HEK293 (cell line): ENCODE results near the gene PDE4D.
A peak's percentile ranks its signal among the peaks of the same experiment; 100 is the strongest.

Experiments
- HIC1 ChIP-seq: fragments of 450-650 bp; formaldehyde crosslinking; IDR thresholded peaks from 2 replicates; pipeline ENCODE4 v1.5.1; 2016; ENCODE audit warnings: missing biosample characterization, missing genetic modification characterization
- HOXA7 ChIP-seq: sonication (generic); formaldehyde crosslinking; IDR thresholded peaks from 2 replicates; pipeline ENCODE4 v1.8.1; 2022; ENCODE audit warnings: missing genetic modification reagents, borderline replicate concordance
- INSM2 ChIP-seq: fragments of 450-650 bp; formaldehyde crosslinking; IDR thresholded peaks from 2 replicates; pipeline ENCODE4 v1.5.1; 2016; ENCODE audit warnings: missing biosample characterization, missing genetic modification characterization
- KLF16 ChIP-seq: fragments of 450-650 bp; formaldehyde crosslinking; IDR thresholded peaks from 2 replicates; pipeline ENCODE4 v1.5.1; 2017; ENCODE audit warnings: missing biosample characterization, missing genetic modification characterization
- REST ChIP-seq: fragments of 450-650 bp; formaldehyde crosslinking; IDR thresholded peaks from 2 replicates; pipeline ENCODE4 v1.5.1; 2016; ENCODE audit warnings: missing biosample characterization, missing genetic modification characterization
- SALL2 ChIP-seq: fragments of 450-650 bp; formaldehyde crosslinking; IDR thresholded peaks from 2 replicates; pipeline ENCODE4 v1.5.0; 2017; ENCODE audit warnings: missing biosample characterization, mild to moderate bottlenecking, missing genetic modification characterization, borderline replicate concordance
- SP7 ChIP-seq: fragments of 450-650 bp; formaldehyde crosslinking; IDR thresholded peaks from 2 replicates; pipeline ENCODE4 v1.5.1; 2016; ENCODE audit warnings: missing biosample characterization, missing genetic modification characterization
- ZBTB6 ChIP-seq: fragments of 450-650 bp; formaldehyde crosslinking; IDR thresholded peaks from 2 replicates; pipeline ENCODE4 v1.5.1; 2017; ENCODE audit warnings: missing biosample characterization, missing genetic modification characterization
- ZIC2 ChIP-seq: fragments of 450-650 bp; formaldehyde crosslinking; IDR thresholded peaks from 2 replicates; pipeline ENCODE4 v1.5.1; 2016; ENCODE audit warnings: missing biosample characterization, missing genetic modification characterization
- ZNF114 ChIP-seq: fragments of 450-650 bp; formaldehyde crosslinking; IDR thresholded peaks from 2 replicates; pipeline ENCODE4 v1.5.0; 2017; ENCODE audit warnings: missing biosample characterization, missing genetic modification characterization
- ZNF148 ChIP-seq: fragments of 450-650 bp; formaldehyde crosslinking; IDR thresholded peaks from 2 replicates; pipeline ENCODE4 v1.5.0; 2017; ENCODE audit warnings: missing biosample characterization, missing genetic modification characterization, borderline replicate concordance
- ZNF169 ChIP-seq: fragments of 450-650 bp; formaldehyde crosslinking; IDR thresholded peaks from 2 replicates; pipeline ENCODE4 v1.5.1; 2016; ENCODE audit warnings: missing biosample characterization, missing genetic modification characterization
- ZNF175 ChIP-seq: fragments of 450-650 bp; formaldehyde crosslinking; IDR thresholded peaks from 2 replicates; pipeline ENCODE4 v1.5.1; 2016; ENCODE audit warnings: missing biosample characterization, missing genetic modification characterization
- ZNF214 ChIP-seq: fragments of 450-650 bp; formaldehyde crosslinking; IDR thresholded peaks from 2 replicates; pipeline ENCODE4 v1.5.1; 2017; ENCODE audit warnings: missing biosample characterization, mild to moderate bottlenecking, missing genetic modification characterization, borderline replicate concordance
- ZNF239 ChIP-seq: fragments of 450-650 bp; formaldehyde crosslinking; IDR thresholded peaks from 2 replicates; pipeline ENCODE4 v1.5.1; 2016; ENCODE audit warnings: missing biosample characterization, missing genetic modification characterization
- ZNF362 ChIP-seq: fragments of 450-650 bp; formaldehyde crosslinking; IDR thresholded peaks from 2 replicates; pipeline ENCODE4 v1.5.1; 2016; ENCODE audit warnings: missing biosample characterization, missing genetic modification characterization
- ZNF391 ChIP-seq: fragments of 450-650 bp; formaldehyde crosslinking; IDR thresholded peaks from 2 replicates; pipeline ENCODE4 v1.5.1; 2016; ENCODE audit warnings: low read depth, missing biosample characterization, missing genetic modification characterization, borderline replicate concordance
- ZNF510 ChIP-seq: fragments of 450-650 bp; formaldehyde crosslinking; IDR thresholded peaks from 2 replicates; pipeline ENCODE4 v1.5.1; 2018; ENCODE audit warnings: mild to moderate bottlenecking, missing genetic modification characterization, missing biosample characterization; ENCODE audit not compliant: insufficient replicate concordance
- ZNF530 ChIP-seq: fragments of 450-650 bp; formaldehyde crosslinking; IDR thresholded peaks from 2 replicates; pipeline ENCODE4 v1.5.1; 2016; ENCODE audit warnings: low read depth, missing biosample characterization, missing genetic modification characterization
- ZNF555 ChIP-seq: fragments of 450-650 bp; formaldehyde crosslinking; conservative IDR thresholded peaks from 2 replicates; pipeline ENCODE4 v1.5.1; 2017; ENCODE audit warnings: missing biosample characterization, mild to moderate bottlenecking, missing genetic modification characterization, inconsistent platforms
- ZNF558 ChIP-seq: fragments of 450-650 bp; formaldehyde crosslinking; IDR thresholded peaks from 2 replicates; pipeline ENCODE4 v1.5.1; 2016; ENCODE audit warnings: missing biosample characterization, missing genetic modification characterization
- ZNF707 ChIP-seq: fragments of 450-650 bp; formaldehyde crosslinking; IDR thresholded peaks from 2 replicates; pipeline ENCODE4 v1.5.1; 2016; ENCODE audit warnings: missing biosample characterization, missing genetic modification characterization
- ZNF776 ChIP-seq: fragments of 450-650 bp; formaldehyde crosslinking; IDR thresholded peaks from 2 replicates; pipeline ENCODE4 v1.5.0; 2017; ENCODE audit warnings: missing biosample characterization, missing genetic modification characterization, borderline replicate concordance
- ZNF792 ChIP-seq: fragments of 450-650 bp; formaldehyde crosslinking; IDR thresholded peaks from 2 replicates; pipeline ENCODE4 v1.5.1; 2016; ENCODE audit warnings: missing biosample characterization, missing genetic modification characterization
- ZSCAN5A ChIP-seq: fragments of 450-650 bp; formaldehyde crosslinking; IDR thresholded peaks from 2 replicates; pipeline ENCODE4 v1.5.1; 2016; ENCODE audit warnings: missing biosample characterization, missing genetic modification characterization

PDE4D gene

GRCh38 chr5:59768152-59769040 is 125.1 kb downstream of the PDE4D start (continued):
- TF ChIP-seq ZSCAN5A (no peak), INSM2 (tag by site-specific recombination) (no peak), HOXA7 (no peak), ZNF510 (tag by site-specific recombination) (no peak), ZNF175 (tag by site-specific recombination) (no peak), SALL2 (tag by site-specific recombination) (no peak), ZNF555 (tag by site-specific recombination) (no peak), ZNF558 (peak; percentile 9; the same call in 1 of the 2 replicates), ZBTB6 (tag by site-specific recombination) (no peak), REST (tag by site-specific recombination) (no peak; the same call in 1 of the 2 replicates), ZNF776 (no peak), ZIC2 (tag by site-specific recombination) (peak; percentile 88), HIC1 (tag by site-specific recombination) (no peak), ZNF214 (tag by site-specific recombination) (no peak), ZNF114 (tag by site-specific recombination) (no peak), ZNF707 (no peak), KLF16 (no peak), ZNF362 (tag by site-specific recombination) (0 out of 2 replicates have a peak, but pooled peaks have one; percentile 62), ZNF391 (tag by site-specific recombination) (no peak), ZNF148 (tag by site-specific recombination) (no peak), SP7 (no peak), ZNF792 (tag by site-specific recombination) (no peak), ZNF239 (tag by site-specific recombination) (no peak), ZNF530 (tag by site-specific recombination) (no peak), ZNF169 (tag by site-specific recombination) (no peak)
